Prostate gland (tissue), 2 donors: ENCODE measurements around the gene NAA10.

Source experiments
- CTCF ChIP-seq, 4 experiments: fragments of 200-600 bp in 2 of 4; fragments of 450-650 bp in 2 of 4; sonication (generic) in 2 of 4; IDR thresholded peaks; 1 replicate in 3 of 4; 2 replicates in 1 of 4; pipeline ENCODE4 v1.5.1; 2016 to 2019; ENCODE audit warnings: antibody characterized with exemption in 4 of 4, mild to moderate bottlenecking in 2 of 4, moderate library complexity in 2 of 4
- POLR2A ChIP-seq: fragments of 450-650 bp; IDR thresholded peaks from one replicate; pipeline ENCODE4 v1.6.1; 2016; ENCODE audit warnings: antibody characterized with exemption, mild to moderate bottlenecking

- TF ChIP-seq CTCF (IDR thresholded peaks at IDR 0.05) (no peak), POLR2A (no peak)
Observed at GRCh38 chrX:153903991-153904957, 30.6 kb downstream of the NAA10 start, which contains the start of gene AVPR2.
